Measurements from ENCODE around the gene C12orf57.

Gene C12orf57

GRCh38 chr12:6919588-6919987, 24.2 kb upstream of the C12orf57 start:
- DNase-seq, result no peak

- DNase-seq, result no peak
Observed at GRCh38 chr12:6921539-6921938, 22.3 kb upstream of the C12orf57 start.

- DNase-seq, result no peak
Observed at GRCh38 chr12:6921996-6922946, 21.6 kb upstream of the C12orf57 start.

GRCh38 chr12:6923003-6923732, 20.7 kb upstream of the C12orf57 start:
- no peak for DNase-seq

- no peak for DNase-seq
Observed at GRCh38 chr12:6923851-6924250, 20.0 kb upstream of the C12orf57 start.

- DNase-seq, result no peak
Observed at GRCh38 chr12:6925239-6925539, 18.6 kb upstream of the C12orf57 start.

- peak; percentile 91 for DNase-seq
Observed at GRCh38 chr12:6925540-6926279, 18.1 kb upstream of the C12orf57 start.

GRCh38 chr12:6927379-6928021, 16.3 kb upstream of the C12orf57 start, which contains the start of gene ATN1:
Gene ATN1 (plus strand): TSS chr12:6927959. CDS start chr12:6934002, 6,043 bp downstream.
- peak; percentile 77 for DNase-seq

GRCh38 chr12:6928022-6928702, 15.7 kb upstream of the C12orf57 start:
- no peak for DNase-seq

- no peak for DNase-seq
Observed at GRCh38 chr12:6928703-6929407, 15.0 kb upstream of the C12orf57 start.

GRCh38 chr12:6929466-6930452, 14.1 kb upstream of the C12orf57 start:
- no peak for DNase-seq

GRCh38 chr12:6932766-6933165, 11.1 kb upstream of the C12orf57 start:
- no peak for DNase-seq

GRCh38 chr12:6934110-6934509, 9.7 kb upstream of the C12orf57 start:
- peak; percentile 68 for DNase-seq

GRCh38 chr12:6935371-6936193, 8.2 kb upstream of the C12orf57 start:
- no peak for DNase-seq

- DNase-seq, result no peak
Observed at GRCh38 chr12:6936194-6936635, 7.6 kb upstream of the C12orf57 start.

GRCh38 chr12:6936636-6937480, 7.0 kb upstream of the C12orf57 start:
- DNase-seq, result no peak

- DNase-seq, result peak; percentile 92
Observed at GRCh38 chr12:6937481-6938352, 6.1 kb upstream of the C12orf57 start.

Measured in EL (cell line).